ENCODE results near the gene ASB1. TPM values are rescaled to one million over a fixed set of nuclear protein-coding genes. Genes with fewer than 3 reads are reported as not detected.

The ASB1 gene
- total and polyA plus RNA-seq, 9 of the 15 experiments (the other 6 are each of a cell fraction or from before 2014, with no cell fraction given): 6.3 to 37.7 (median 23.9) TPM

DNA sequence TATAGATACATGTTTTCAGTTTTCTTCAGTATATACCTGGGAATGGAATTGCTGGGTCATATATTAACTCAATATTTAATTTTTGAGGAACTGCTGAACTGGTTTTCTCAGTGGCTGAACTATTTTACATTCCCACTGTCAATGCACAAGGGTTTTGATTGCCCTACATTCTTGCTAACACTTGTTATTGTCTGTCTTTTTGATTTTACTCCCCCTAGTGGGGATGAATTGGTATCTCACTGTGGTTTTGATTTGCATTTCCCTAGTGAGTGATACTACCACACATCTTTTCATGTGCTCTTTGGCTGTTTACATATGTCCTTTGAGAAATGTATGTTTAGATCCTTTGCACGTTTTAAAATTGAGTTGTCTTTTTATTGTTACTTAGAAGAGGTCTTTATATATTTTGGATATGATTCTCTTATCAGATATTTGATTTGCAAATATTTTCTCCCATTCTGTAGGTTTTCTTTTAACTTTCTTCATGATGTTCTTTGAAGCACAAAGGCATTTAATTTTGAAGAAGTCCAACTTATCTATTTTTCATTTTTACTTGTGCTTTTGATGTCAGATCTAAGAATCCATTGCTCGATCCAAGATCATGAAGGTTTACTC is 36.2 kb downstream of the ASB1 start:
- CTCF ChIA-PET (ENCODE audit: low intra/inter-chr PET ratio): interaction anchor here (1.0 to 2.4 kb wide), 2 partner anchors 92 to 106 kb away, joined by 4 to 18 read pairs; no protein-coding TSS in a partner anchor
- TF ChIP-seq HNRNPUL1 (IDR thresholded peaks at IDR 0.05; ENCODE audit: low read length) (no peak), RAD21 (CRISPR knock-in tag; conservative IDR thresholded peaks at IDR 0.05 in 1 of 2, IDR thresholded peaks at IDR 0.05 in 1 of 2) (peak; percentile 49 to 85), RBM25 (IDR thresholded peaks at IDR 0.05; ENCODE audit: low read depth, low read length, severe bottlenecking) (peak; percentile 12), ZC3H4 (CRISPR knock-in tag; IDR thresholded peaks at IDR 0.05; ENCODE audit: borderline replicate concordance) (no peak), ZNF263 (CRISPR knock-in tag; IDR thresholded peaks at IDR 0.05; ENCODE audit: borderline replicate concordance) (no peak), NFRKB (IDR thresholded peaks at IDR 0.05; ENCODE audit: low read depth) (no peak), STAT5B (CRISPR knock-in tag; IDR thresholded peaks at IDR 0.05) (no peak), SMARCE1 (IDR thresholded peaks at IDR 0.05) (no peak), ZNF507 (tag; conservative IDR thresholded peaks at IDR 0.05) (no peak)
- TF ChIP-seq, protein P1, sequence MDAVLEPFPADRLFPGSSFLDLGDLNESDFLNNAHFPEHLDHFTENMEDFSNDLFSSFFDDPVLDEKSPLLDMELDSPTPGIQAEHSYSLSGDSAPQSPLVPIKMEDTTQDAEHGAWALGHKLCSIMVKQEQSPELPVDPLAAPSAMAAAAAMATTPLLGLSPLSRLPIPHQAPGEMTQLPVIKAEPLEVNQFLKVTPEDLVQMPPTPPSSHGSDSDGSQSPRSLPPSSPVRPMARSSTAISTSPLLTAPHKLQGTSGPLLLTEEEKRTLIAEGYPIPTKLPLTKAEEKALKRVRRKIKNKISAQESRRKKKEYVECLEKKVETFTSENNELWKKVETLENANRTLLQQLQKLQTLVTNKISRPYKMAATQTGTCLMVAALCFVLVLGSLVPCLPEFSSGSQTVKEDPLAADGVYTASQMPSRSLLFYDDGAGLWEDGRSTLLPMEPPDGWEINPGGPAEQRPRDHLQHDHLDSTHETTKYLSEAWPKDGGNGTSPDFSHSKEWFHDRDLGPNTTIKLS (IDR thresholded peaks at IDR 0.05; ENCODE audit: borderline replicate concordance, low read depth): no peak
- TF ChIP-seq, protein P2, sequence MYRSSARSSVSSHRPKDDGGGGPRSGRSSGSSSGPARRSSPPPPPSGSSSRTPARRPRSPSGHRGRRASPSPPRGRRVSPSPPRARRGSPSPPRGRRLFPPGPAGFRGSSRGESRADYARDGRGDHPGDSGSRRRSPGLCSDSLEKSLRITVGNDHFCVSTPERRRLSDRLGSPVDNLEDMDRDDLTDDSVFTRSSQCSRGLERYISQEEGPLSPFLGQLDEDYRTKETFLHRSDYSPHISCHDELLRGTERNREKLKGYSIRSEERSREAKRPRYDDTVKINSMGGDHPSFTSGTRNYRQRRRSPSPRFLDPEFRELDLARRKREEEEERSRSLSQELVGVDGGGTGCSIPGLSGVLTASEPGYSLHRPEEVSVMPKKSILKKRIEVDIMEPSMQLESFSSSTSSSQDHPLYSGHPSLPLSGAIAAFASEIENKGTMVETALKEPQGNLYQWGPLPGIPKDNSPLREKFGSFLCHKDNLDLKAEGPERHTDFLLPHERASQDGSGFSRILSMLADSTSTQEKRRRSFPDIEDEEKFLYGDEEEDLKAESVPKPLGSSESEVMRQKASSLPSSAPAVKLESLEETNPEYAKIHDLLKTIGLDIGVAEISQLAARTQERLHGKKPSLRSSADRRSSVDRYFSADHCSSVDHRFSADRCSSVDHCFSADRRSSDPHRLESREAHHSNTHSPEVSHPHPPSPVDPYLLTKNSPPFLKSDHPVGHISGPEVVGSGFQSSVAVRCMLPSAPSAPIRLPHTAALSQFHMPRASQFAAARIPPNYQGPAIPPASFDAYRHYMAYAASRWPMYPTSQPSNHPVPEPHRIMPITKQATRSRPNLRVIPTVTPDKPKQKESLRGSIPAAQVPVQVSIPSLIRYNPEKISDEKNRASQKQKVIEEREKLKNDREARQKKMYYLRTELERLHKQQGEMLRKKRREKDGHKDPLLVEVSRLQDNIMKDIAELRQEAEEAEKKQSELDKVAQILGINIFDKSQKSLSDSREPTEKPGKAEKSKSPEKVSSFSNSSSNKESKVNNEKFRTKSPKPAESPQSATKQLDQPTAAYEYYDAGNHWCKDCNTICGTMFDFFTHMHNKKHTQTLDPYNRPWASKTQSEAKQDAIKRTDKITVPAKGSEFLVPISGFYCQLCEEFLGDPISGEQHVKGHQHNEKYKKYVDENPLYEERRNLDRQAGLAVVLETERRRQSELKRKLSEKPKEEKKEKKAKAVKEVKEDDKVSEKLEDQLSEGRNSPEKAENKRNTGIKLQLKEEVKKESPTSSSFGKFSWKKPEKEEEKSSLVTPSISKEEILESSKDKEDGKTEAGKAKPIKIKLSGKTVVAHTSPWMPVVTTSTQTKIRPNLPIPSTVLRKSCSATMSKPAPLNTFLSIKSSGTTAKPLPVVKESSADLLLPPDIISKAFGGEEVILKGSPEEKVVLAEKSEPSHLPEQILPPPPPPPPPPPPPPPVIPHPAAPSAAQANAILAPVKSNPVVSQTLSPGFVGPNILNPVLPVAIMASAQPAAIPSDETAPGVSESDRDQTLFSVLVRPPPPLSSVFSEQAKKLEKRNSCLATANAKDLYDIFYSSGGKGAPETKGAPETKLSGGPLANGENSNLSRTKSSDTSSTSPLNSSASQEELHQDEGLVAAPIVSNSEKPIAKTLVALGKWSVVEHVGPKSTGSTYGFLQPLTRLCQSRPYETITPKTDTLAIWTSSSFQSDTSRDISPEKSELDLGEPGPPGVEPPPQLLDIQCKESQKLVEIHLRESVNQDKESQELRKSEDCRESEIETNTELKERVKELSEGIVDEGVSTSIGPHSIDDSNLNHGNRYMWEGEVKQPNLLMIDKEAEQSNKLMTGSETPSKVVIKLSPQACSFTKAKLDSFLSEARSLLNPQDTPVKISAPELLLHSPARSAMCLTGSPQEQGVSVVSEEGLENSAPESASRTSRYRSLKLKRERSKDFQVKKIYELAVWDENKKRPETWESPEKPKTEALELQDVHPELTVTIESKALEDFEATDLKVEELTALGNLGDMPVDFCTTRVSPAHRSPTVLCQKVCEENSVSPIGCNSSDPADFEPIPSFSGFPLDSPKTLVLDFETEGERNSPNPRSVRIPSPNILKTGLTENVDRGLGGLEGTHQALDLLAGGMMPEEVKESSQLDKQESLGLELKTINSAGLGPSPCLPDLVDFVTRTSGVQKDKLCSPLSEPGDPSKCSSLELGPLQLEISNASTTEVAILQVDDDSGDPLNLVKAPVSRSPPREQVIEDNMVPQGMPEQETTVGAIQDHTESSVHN (IDR thresholded peaks at IDR 0.05; ENCODE audit: borderline replicate concordance in 1 of 2, low read depth in 1 of 2): no peak

More for the DNA sequence above, 36.2 kb downstream of the ASB1 start:
- Histone ChIP-seq H2AFZ (ENCODE audit: low read depth, low read length) (no peak overlapping the region), H3K4me3 (no peak overlapping the region), H3K36me3 (ENCODE audit: control insufficient read depth, insufficient read depth, low read length) (no peaks in the 10 kb centered on the region), H3K27me3 (ENCODE audit: control insufficient read depth in 2 of 2, insufficient read depth in 2 of 2, low read length in 2 of 2) (peaks cover 0 to 28% of the 10 kb centered on the region in 2 experiments; a peak in 3 of 5 replicates), H3K79me2 (ENCODE audit: control insufficient read depth, insufficient read depth, low read length) (no peaks in the 10 kb centered on the region), H3K9me3 (replicated peaks; ENCODE audit: control insufficient read depth, insufficient read depth, low read depth, low read length) (no peaks in the 10 kb centered on the region), H3K9ac (ENCODE audit: insufficient read depth in 1 of 2, low read depth in 2 of 2, low read length in 2 of 2) (no peak overlapping the region), H3K4me1 (replicated peaks in 1 of 2; ENCODE audit: control insufficient read depth in 2 of 2, insufficient read depth in 2 of 2, low read length in 2 of 2) (no peaks in the 10 kb centered on the region), H3K27ac (ENCODE audit: extremely low read depth, low read depth, low read length) (no peak overlapping the region), H3K4me2 (ENCODE audit: insufficient read depth, low read length) (no peak overlapping the region), H4K20me1 (replicated peaks; ENCODE audit: control insufficient read depth, insufficient read depth, low read length) (no peaks in the 10 kb centered on the region), H3K9me1 (ENCODE audit: control insufficient read depth, insufficient read depth, low read length) (no peaks in the 10 kb centered on the region)
- in situ Hi-C loops (cut with MboI): loop anchor here (5.0 kb wide), 1 partner anchor 96 kb away; no protein-coding TSS in a partner anchor
- intact Hi-C loops (cut with micrococcal nuclease): loop anchor here (1.0 kb wide), 1 partner anchor 92 kb away; no protein-coding TSS in a partner anchor
- FAIRE-seq (peak; percentile 93), ATAC-seq (peak; percentile 88), DNase-seq (ENCODE audit: extremely low read depth in 1 of 4, low spot score in 3 of 4) (peak; percentile 41 to 57 (median 46))
- 7% methylated on average over 2 of the region's 2 CpGs for WGBS (ENCODE audit: insufficient coverage, low coverage, missing lambda C conversion rate)
- POLR2A ChIA-PET: no interaction called here
- no TSS peak for BruUV-seq (replicated peaks)
